A549 (cell line): ENCODE data around the gene MPC1. TPM values are rescaled to one million over a fixed set of nuclear protein-coding genes. Genes with fewer than 3 reads are reported as not detected.

Source experiments
- ATAC-seq, 2 experiments: fragments of 200-7000 bp in 1 of 2; fragments of >200 bp in 1 of 2; cut with Nextera tagmentation in 1 of 2; cut with Tn5 transposase in 1 of 2; 3 replicates each; pipeline versions ENCODE4 v1.8.0 to v1.9.1; 2018 to 2020; ENCODE audit warnings: mild to moderate bottlenecking in 1 of 2, moderate library complexity in 1 of 2
- CTCF ChIA-PET: fragments of 300-600 bp; sonication (Branson Sonifier 250); formaldehyde crosslinking; extraction: SDS; loops from one replicate; lab custom pipeline; 2021; ENCODE audit warnings: antibody characterized with exemption, inconsistent platforms; lab: Yijun Ruan, JAX
- POLR2A ChIA-PET: fragments of 350-600 bp; formaldehyde crosslinking; extraction: SDS; loops from one replicate; lab custom pipeline; 2021; ENCODE audit warnings: antibody characterized with exemption, inconsistent platforms; lab: Yijun Ruan, JAX
- DNase-seq, 2 experiments: peaks; one replicate each; pipeline versions ENCODE4 v3.0.0 to v3.0.0-alpha.2; 2011 to 2016; ENCODE audit warnings: low read depth in 1 of 2, low spot score in 1 of 2
- FAIRE-seq: peaks from 2 replicates; lab custom pipeline; 2011; peaks lifted over from hg19 to GRCh38; lab: Jason Lieb, UNC
- H3K27ac ChIP-seq, 2 experiments: fragments of >200 bp; sonication (Bioruptor Twin); formaldehyde crosslinking; 3 replicates each; pipeline ENCODE4 v1.5.1; 2016 to 2017
- H3K4me1 ChIP-seq: fragments of >200 bp; sonication (Bioruptor Twin); formaldehyde crosslinking; 3 replicates; pipeline ENCODE4 v1.6.1; 2016
- H3K4me2 ChIP-seq: fragments of >200 bp; sonication (Bioruptor Twin); formaldehyde crosslinking; 3 replicates; pipeline ENCODE4 v1.6.1; 2016
- H3K4me3 ChIP-seq: fragments of >200 bp; sonication (Bioruptor Twin); formaldehyde crosslinking; 3 replicates; pipeline ENCODE4 v1.5.1; 2016
- H3K9me3 ChIP-seq: fragments of >200 bp; sonication (Bioruptor Twin); formaldehyde crosslinking; 3 replicates; pipeline ENCODE4 v1.6.1; 2016
- BHLHE40 ChIP-seq: IDR thresholded peaks from 2 replicates; pipeline ENCODE4 v1.6.1; 2012; ENCODE audit warnings: low read depth, low read length, inconsistent platforms
- CBX2 ChIP-seq: fragments of 200-600 bp; sonication (generic); IDR thresholded peaks from 2 replicates; pipeline ENCODE4 v1.6.1; 2016; ENCODE audit warnings: low read depth, mild to moderate bottlenecking, borderline replicate concordance
- CEBPB ChIP-seq, 2 experiments: fragments of >200 bp in 1 of 2; sonication (Bioruptor Twin) in 1 of 2; formaldehyde crosslinking in 1 of 2; IDR thresholded peaks; 2 replicates each; pipeline ENCODE4 v1.6.1; 2012 to 2016
- CHD4 ChIP-seq: fragments of 200-600 bp; sonication (generic); IDR thresholded peaks from 2 replicates; pipeline ENCODE4 v1.6.1; 2016; ENCODE audit warnings: antibody characterized with exemption, mild to moderate bottlenecking, borderline replicate concordance
- EHMT2 ChIP-seq: fragments of 200-600 bp; sonication (generic); IDR thresholded peaks from 2 replicates; pipeline ENCODE4 v1.6.1; 2016; ENCODE audit warnings: antibody characterized with exemption, low read depth, mild to moderate bottlenecking, moderate library complexity
- EP300 ChIP-seq, 2 experiments: fragments of >200 bp; sonication (Bioruptor Twin); formaldehyde crosslinking; IDR thresholded peaks; 2 replicates in 1 of 2; 3 replicates in 1 of 2; pipeline ENCODE4 v1.6.1; 2016 to 2017
- FOSL2 ChIP-seq, 2 experiments: fragments of 450-650 bp in 1 of 2; fragments of >200 bp in 1 of 2; sonication (Bioruptor Twin) in 1 of 2; formaldehyde crosslinking; IDR thresholded peaks; 2 replicates each; pipeline versions ENCODE4 v1.5.0 to v1.6.1; 2016 to 2020; ENCODE audit warnings: mild to moderate bottlenecking in 1 of 2, moderate library complexity in 1 of 2
- FOXS1 ChIP-seq: fragments of 250-450 bp; sonication (Bioruptor Pico); IDR thresholded peaks from 2 replicates; pipeline ENCODE4 v1.5.0; 2020; ENCODE audit warnings: mild to moderate bottlenecking, moderate library complexity
- GATA3 ChIP-seq: IDR thresholded peaks from 2 replicates; pipeline ENCODE4 v1.6.1; 2012; ENCODE audit warnings: borderline replicate concordance
- HOXB5 ChIP-seq: fragments of 250-450 bp; sonication (Bioruptor Pico); IDR thresholded peaks from 2 replicates; pipeline ENCODE4 v1.5.0; 2020; ENCODE audit warnings: mild to moderate bottlenecking, moderate library complexity
- JUN ChIP-seq, 2 experiments: fragments of >200 bp; sonication (Bioruptor Twin); formaldehyde crosslinking; IDR thresholded peaks; 2 replicates in 1 of 2; 3 replicates in 1 of 2; pipeline ENCODE4 v1.6.1; 2016 to 2017
- MAFK ChIP-seq: fragments of 450-650 bp; IDR thresholded peaks from 2 replicates; pipeline ENCODE4 v1.6.1; 2014; ENCODE audit not compliant: partially characterized antibody
- MYC ChIP-seq: IDR thresholded peaks from 2 replicates; pipeline ENCODE4 v1.6.1; 2012; ENCODE audit warnings: mild to moderate bottlenecking, inconsistent platforms, low read length, improper control_type of control experiment, borderline replicate concordance
- NFE2L2 ChIP-seq: fragments of 150-350 bp; conservative IDR thresholded peaks from 2 replicates; pipeline ENCODE4 v1.6.1; 2014; ENCODE audit warnings: low read length
- NPAS2 ChIP-seq: fragments of 250-450 bp; sonication (Bioruptor Pico); IDR thresholded peaks from 2 replicates; pipeline ENCODE4 v1.8.0; 2022; ENCODE audit warnings: mild to moderate bottlenecking, moderate library complexity, borderline replicate concordance
- PHF8 ChIP-seq: fragments of 200-600 bp; sonication (generic); IDR thresholded peaks from 2 replicates; pipeline ENCODE4 v1.6.1; 2016; ENCODE audit warnings: low read depth, mild to moderate bottlenecking, antibody characterized with exemption, moderate library complexity, borderline replicate concordance
- POLR2AphosphoS2 ChIP-seq: conservative IDR thresholded peaks from 2 replicates; pipeline ENCODE4 v1.6.1; 2012; ENCODE audit warnings: low read length, improper control_type of control experiment, inconsistent platforms
- RARB ChIP-seq: fragments of 250-450 bp; sonication (Bioruptor Pico); IDR thresholded peaks from 2 replicates; pipeline ENCODE4 v1.8.0; 2021; ENCODE audit warnings: mild to moderate bottlenecking, moderate library complexity
- SREBF2 ChIP-seq: fragments of 450-650 bp; IDR thresholded peaks from 2 replicates; pipeline ENCODE4 v1.6.1; 2014; ENCODE audit warnings: mild to moderate bottlenecking, moderate library complexity
- TFCP2L1 ChIP-seq: fragments of 250-450 bp; sonication (Bioruptor Pico); IDR thresholded peaks from 2 replicates; pipeline ENCODE4 v1.5.0; 2021; ENCODE audit warnings: mild to moderate bottlenecking
- TP53 ChIP-seq: fragments of 250-450 bp; sonication (Bioruptor Pico); IDR thresholded peaks from 2 replicates; pipeline ENCODE4 v1.5.0; 2021; ENCODE audit warnings: mild to moderate bottlenecking, moderate library complexity
- ZFP36 ChIP-seq: fragments of 450-650 bp; IDR thresholded peaks from 2 replicates; pipeline ENCODE4 v1.6.1; 2014; ENCODE audit warnings: borderline replicate concordance; ENCODE audit not compliant: partially characterized antibody
- ZNF302 ChIP-seq: fragments of 250-450 bp; sonication (Bioruptor Pico); IDR thresholded peaks from 2 replicates; pipeline ENCODE4 v1.9.0; 2021; ENCODE audit warnings: inconsistent platforms, mild to moderate bottlenecking, moderate library complexity
- WGBS: methylation state at CpG from one replicate; pipeline ENCODE4 v1.1.6; 2017; ENCODE audit errors: missing lambda C conversion rate; 5-methylcytosine and 5-hydroxymethylcytosine counted together
- polyA plus RNA-seq, 4 experiments: library from polyadenylated mRNA; depleted of rRNA in 3 of 4; stranded (reverse); fragments of >200 nt; fragmentation: RNase III in 1 of 4; extraction: RNeasy Plus Mini Kit Qiagen cat#74134 plus additional on column Dnase treatment in 1 of 4; gene quantifications; 2 replicates in 3 of 4; 3 replicates in 1 of 4; pipeline ENCODE4 v1.2.3, GENCODE V29; 2011 to 2017
- TF ChIP-seq, protein P1 (sequence below): IDR thresholded peaks from 2 replicates; pipeline ENCODE4 v1.6.1; 2012
- TF ChIP-seq, protein P2 (sequence below): IDR thresholded peaks from 2 replicates; pipeline ENCODE4 v1.6.1; 2012; ENCODE audit warnings: low read depth, borderline replicate concordance
- TF ChIP-seq, protein P3 (sequence below): fragments of 250-450 bp; sonication (Bioruptor Pico); IDR thresholded peaks from 2 replicates; pipeline ENCODE4 v1.5.0; 2021; ENCODE audit warnings: mild to moderate bottlenecking, moderate library complexity, borderline replicate concordance
- TF ChIP-seq, protein P4 (sequence below): fragments of 150-350 bp; IDR thresholded peaks from 2 replicates; pipeline ENCODE4 v1.6.1; 2014; ENCODE audit warnings: low read depth, mild to moderate bottlenecking, low read length
- TF ChIP-seq, protein P5 (sequence below): IDR thresholded peaks from 2 replicates; pipeline ENCODE4 v1.6.1; 2012

The MPC1 gene
- polyA plus RNA-seq, 2 of the 4 experiments (the other 2 are of a cell fraction), result 4.4 to 7.7 TPM

DNA sequence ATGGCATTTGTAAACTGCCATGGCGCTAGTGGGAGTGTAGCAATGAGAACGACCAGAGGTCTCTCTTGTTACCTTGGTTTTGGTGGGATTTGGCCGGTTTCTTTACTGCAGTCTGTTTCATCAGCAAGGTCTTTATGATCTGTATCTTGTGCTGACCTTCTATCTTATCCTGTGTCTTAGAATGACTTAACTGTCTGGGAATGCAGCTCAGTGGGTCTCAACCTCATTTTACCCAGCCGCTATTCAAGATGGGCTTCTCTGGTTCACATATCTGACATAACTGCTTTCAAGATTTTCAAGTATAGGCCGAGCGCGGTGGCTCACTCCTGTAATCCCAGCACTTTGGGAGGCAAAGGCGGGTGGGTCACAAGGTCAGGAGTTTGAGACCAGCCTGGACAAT, 38.5 kb downstream of the MPC1 start:
- no peak for DNase-seq
- Histone ChIP-seq H3K4me2 (no peak overlapping the region), H3K27ac (no peak overlapping the region)
- CTCF ChIA-PET, result no interaction called here
- TF ChIP-seq, protein P1, sequence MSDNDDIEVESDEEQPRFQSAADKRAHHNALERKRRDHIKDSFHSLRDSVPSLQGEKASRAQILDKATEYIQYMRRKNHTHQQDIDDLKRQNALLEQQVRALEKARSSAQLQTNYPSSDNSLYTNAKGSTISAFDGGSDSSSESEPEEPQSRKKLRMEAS, result no peak
- no peak for TF ChIP-seq NPAS2 (CRISPR knock-in tag)
- no peak for TF ChIP-seq MAFK
- no peak for TF ChIP-seq JUN (IDR thresholded peaks at IDR 0.05)
- TF ChIP-seq GATA3, result no peak
- TF ChIP-seq TFCP2L1 (CRISPR knock-in tag), result no peak
- no peak for TF ChIP-seq FOSL2 (IDR thresholded peaks at IDR 0.05)
- TF ChIP-seq FOSL2 (CRISPR knock-in tag; IDR thresholded peaks at IDR 0.05), result no peak
- no peak for TF ChIP-seq PHF8
- TF ChIP-seq NFE2L2, result no peak
- TF ChIP-seq POLR2AphosphoS2, result no peak
- no peak for TF ChIP-seq HOXB5 (CRISPR knock-in tag)
- no peak for TF ChIP-seq BHLHE40
- TF ChIP-seq, protein P2, sequence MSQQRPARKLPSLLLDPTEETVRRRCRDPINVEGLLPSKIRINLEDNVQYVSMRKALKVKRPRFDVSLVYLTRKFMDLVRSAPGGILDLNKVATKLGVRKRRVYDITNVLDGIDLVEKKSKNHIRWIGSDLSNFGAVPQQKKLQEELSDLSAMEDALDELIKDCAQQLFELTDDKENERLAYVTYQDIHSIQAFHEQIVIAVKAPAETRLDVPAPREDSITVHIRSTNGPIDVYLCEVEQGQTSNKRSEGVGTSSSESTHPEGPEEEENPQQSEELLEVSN, result no peak
- no peak for TF ChIP-seq RARB (CRISPR knock-in tag)
- TF ChIP-seq, protein P3, sequence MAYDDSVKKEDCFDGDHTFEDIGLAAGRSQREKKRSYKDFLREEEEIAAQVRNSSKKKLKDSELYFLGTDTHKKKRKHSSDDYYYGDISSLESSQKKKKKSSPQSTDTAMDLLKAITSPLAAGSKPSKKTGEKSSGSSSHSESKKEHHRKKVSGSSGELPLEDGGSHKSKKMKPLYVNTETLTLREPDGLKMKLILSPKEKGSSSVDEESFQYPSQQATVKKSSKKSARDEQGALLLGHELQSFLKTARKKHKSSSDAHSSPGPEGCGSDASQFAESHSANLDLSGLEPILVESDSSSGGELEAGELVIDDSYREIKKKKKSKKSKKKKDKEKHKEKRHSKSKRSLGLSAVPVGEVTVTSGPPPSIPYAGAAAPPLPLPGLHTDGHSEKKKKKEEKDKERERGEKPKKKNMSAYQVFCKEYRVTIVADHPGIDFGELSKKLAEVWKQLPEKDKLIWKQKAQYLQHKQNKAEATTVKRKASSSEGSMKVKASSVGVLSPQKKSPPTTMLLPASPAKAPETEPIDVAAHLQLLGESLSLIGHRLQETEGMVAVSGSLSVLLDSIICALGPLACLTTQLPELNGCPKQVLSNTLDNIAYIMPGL (CRISPR knock-in tag), result no peak
- no peak for TF ChIP-seq EP300 (IDR thresholded peaks at IDR 0.05)
- TF ChIP-seq EHMT2, result no peak
- TF ChIP-seq, all 56 proteins: peak for 0
- H3K4me1 ChIP-seq, result peaks cover 12% of the 10 kb centered on the region; the same call in 2 of the 3 replicates
- no peaks in the 10 kb centered on the region for H3K9me3 ChIP-seq
- POLR2A ChIA-PET, result no interaction called here
- 92% methylated on average over 8 of the region's 8 CpGs for WGBS
- H3K4me3 ChIP-seq, result no peak overlapping the region
- ATAC-seq (no peak), FAIRE-seq (no peak)

DNA sequence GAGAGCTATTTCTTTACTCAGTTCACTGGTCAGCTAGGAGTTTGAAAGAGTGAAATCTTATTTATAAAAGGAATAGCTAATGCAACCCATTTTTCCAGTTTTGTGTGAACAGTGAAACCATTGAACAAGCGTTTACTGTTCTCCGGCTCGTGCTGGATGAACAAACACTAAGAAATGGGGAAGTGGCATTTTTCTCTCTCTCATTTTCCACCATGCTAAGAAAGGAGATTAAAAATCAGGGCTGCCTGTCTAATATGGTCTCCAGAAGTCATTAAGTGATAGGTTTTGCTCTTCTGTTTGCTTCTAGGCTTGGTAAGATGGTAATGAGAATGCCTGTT, 39.6 kb downstream of the MPC1 start:
- H3K4me3 ChIP-seq, result peak overlapping the region; percentile 100
- TF ChIP-seq CBX2 (no peak), ZFP36 (no peak), SREBF2 (no peak)
- ChIA-PET POLR2A (no interaction called here), CTCF (interaction anchor here (0.7 kb wide), 1 partner anchor 37 kb away, joined by 3 read pairs; no protein-coding TSS in a partner anchor)
- 71% methylated on average over 3 of the region's 3 CpGs for WGBS
- FAIRE-seq (no peak), ATAC-seq (no peak), DNase-seq (no peak)
- H3K4me2 ChIP-seq, result peak overlapping the region; percentile 94
- H3K27ac ChIP-seq, result peak overlapping the region; percentile 92 to 98
- no peaks in the 10 kb centered on the region for H3K9me3 ChIP-seq
- peaks cover 12% of the 10 kb centered on the region; the same call in 2 of the 3 replicates for H3K4me1 ChIP-seq

DNA sequence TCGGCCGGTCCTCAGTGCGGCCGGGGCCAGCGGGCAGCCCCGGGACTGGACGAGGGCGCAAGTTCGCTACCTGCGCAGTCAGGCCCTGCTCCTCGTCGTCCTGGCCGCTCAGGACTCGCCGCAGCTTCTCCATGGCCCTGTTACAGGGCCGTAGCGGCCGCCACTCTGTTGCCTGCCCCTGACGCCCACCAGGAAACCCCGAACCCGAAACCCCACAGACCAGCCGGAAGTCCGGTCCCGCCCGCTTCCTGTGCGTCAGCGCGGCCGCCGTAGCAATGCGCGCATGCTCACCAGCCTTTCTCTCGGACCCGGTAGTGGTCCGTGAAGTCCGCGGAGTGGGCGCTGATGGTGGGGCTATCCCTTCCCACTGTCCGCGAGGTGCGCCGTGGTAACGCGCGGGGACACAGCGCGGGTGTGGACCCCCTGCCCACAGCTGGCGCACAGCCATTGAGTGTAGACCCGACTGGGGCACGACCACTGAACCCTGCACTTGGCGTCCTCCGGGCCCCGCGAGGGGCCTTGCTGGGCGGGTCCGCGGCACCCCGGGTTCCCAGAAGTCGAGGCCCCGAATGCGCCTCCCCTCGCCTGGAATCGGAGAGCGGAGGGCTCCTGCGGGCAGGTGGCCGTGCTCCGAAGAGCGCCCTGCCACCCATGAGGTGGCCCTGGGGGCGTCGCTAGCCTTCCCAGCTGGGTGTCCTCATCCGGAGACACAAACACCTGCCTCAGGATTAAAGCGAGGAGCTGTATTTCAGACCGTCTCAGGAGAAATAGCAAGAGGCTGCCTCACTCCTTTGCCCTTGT, 40.2 kb downstream of the MPC1 start, which contains the start of gene SFT2D1:
TSS of gene SFT2D1 (minus strand) at position 197 of the 801 bp plus-strand sequence. CDS start at position 133, 64 bp downstream.
- CTCF ChIA-PET, result interaction anchor here (0.7 kb wide), 1 partner anchor 37 kb away, joined by 3 read pairs; no protein-coding TSS in a partner anchor
- FAIRE-seq (no peak), DNase-seq (peak; percentile 71 to 79), ATAC-seq (peak; percentile 97 to 98)
- POLR2A ChIA-PET, result interaction anchor here (0.7 kb wide), 1 partner anchor 158 kb away, joined by 5 read pairs; no protein-coding TSS in a partner anchor
- peak within 1 kb of the TSS; percentile 94 for H3K4me2 ChIP-seq
- H3K4me1 ChIP-seq, result peaks cover 12% of the 10 kb centered on the region; the same call in 2 of the 3 replicates
- peak within 1 kb of the TSS; percentile 92 to 98 for H3K27ac ChIP-seq
- peak within 1 kb of the TSS; percentile 100 for H3K4me3 ChIP-seq
- H3K9me3 ChIP-seq, result no peaks in the 10 kb centered on the region
- WGBS, result 0% methylated on average over 5 of the region's 73 CpGs
- TF ChIP-seq JUN (IDR thresholded peaks at IDR 0.05), result peak in 1 of 2 experiments; percentile 63; a peak in 1 of 5 replicates
- TF ChIP-seq SREBF2, result no peak
- TF ChIP-seq NFE2L2, result no peak
- TF ChIP-seq CEBPB (IDR thresholded peaks at IDR 0.05), result no peak
- TF ChIP-seq, protein P4, sequence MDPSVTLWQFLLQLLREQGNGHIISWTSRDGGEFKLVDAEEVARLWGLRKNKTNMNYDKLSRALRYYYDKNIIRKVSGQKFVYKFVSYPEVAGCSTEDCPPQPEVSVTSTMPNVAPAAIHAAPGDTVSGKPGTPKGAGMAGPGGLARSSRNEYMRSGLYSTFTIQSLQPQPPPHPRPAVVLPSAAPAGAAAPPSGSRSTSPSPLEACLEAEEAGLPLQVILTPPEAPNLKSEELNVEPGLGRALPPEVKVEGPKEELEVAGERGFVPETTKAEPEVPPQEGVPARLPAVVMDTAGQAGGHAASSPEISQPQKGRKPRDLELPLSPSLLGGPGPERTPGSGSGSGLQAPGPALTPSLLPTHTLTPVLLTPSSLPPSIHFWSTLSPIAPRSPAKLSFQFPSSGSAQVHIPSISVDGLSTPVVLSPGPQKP, result no peak
- no peak for TF ChIP-seq CBX2
- TF ChIP-seq ZNF302, result no peak
- no peak for TF ChIP-seq TP53 (CRISPR knock-in tag)
- TF ChIP-seq MYC, result no peak
- TF ChIP-seq POLR2AphosphoS2, result no peak
- no peak for TF ChIP-seq CHD4
- TF ChIP-seq, protein P5, sequence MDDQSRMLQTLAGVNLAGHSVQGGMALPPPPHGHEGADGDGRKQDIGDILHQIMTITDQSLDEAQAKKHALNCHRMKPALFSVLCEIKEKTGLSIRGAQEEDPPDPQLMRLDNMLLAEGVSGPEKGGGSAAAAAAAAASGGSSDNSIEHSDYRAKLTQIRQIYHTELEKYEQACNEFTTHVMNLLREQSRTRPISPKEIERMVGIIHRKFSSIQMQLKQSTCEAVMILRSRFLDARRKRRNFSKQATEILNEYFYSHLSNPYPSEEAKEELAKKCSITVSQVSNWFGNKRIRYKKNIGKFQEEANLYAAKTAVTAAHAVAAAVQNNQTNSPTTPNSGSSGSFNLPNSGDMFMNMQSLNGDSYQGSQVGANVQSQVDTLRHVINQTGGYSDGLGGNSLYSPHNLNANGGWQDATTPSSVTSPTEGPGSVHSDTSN, result no peak
- TF ChIP-seq FOXS1, result no peak
